ENCODE results near the gene FKRP. TPM values are rescaled to one million over a fixed set of nuclear protein-coding genes. Genes with fewer than 3 reads are reported as not detected.

Gene FKRP
- total RNA-seq, 1 experiment from 2014 or later = 19.4 TPM

DNA sequence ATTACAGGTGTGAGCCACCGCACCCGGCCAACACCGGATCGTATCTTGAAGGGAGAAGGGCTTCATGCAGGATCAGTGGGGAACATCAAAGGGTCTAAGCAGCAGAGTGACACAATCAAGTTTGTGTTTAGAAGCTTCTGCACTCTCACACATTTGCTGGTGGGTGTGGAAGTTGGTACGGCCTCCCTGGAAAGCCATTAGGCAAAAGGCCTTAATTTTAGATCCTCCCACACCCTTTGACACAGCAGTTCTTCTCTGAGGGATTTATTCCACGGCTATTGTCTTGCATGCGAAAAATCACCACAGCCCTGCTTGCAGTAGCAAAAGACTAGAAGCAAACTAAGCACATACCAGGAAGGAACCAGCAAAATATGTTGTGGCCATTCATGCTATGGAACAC lies 60.8 kb downstream of the FKRP start:
- Histone ChIP-seq H3K9me2 (ENCODE audit: insufficient read depth) (no peaks in the 10 kb centered on the region), H3K9me3 (ENCODE audit: control insufficient read depth in 1 of 2, insufficient read depth in 1 of 2, low read depth in 1 of 2, low read length in 2 of 2) (no peaks in the 10 kb centered on the region), H3K79me2 (ENCODE audit: insufficient read depth, low read length) (no peaks in the 10 kb centered on the region), H2AFZ (ENCODE audit: low read depth, low read length, poor library complexity, severe bottlenecking) (no peak overlapping the region), H3K9ac (ENCODE audit: low read length) (no peak overlapping the region), H3K27me3 (ENCODE audit: insufficient read depth, low read length) (no peaks in the 10 kb centered on the region), H4K20me1 (ENCODE audit: insufficient read depth) (no peaks in the 10 kb centered on the region), H3K4me1 (ENCODE audit: control insufficient read depth in 1 of 2, insufficient read depth in 2 of 2, low read length in 2 of 2) (peaks cover 3 to 17% of the 10 kb centered on the region in 2 experiments; a peak in 2 of 4 replicates), H3K27ac (ENCODE audit: low read depth, low read length) (no peak overlapping the region), H3K4me2 (ENCODE audit: low read length) (no peak overlapping the region), H3K36me3 (ENCODE audit: control insufficient read depth in 1 of 2, insufficient read depth in 2 of 2, low read length in 2 of 2) (no peaks in the 10 kb centered on the region), H3K4me3 (replicated peaks in 1 of 2; ENCODE audit: low read depth in 1 of 2, low read length in 2 of 2) (no peak overlapping the region)
- CTCF ChIA-PET = no interaction called here
- RAD21 ChIA-PET (ENCODE audit: low non-redundant PET in 1 of 2, low total read pairs in 2 of 2, uncharacterized antibody in 2 of 2, unreplicated experiment in 2 of 2) = no interaction called here
- TF ChIP-seq YY1 (IDR thresholded peaks at IDR 0.05; ENCODE audit: extremely low read depth, insufficient replicate concordance, low read depth, low read length) = no peak
- TF ChIP-seq, protein P1, sequence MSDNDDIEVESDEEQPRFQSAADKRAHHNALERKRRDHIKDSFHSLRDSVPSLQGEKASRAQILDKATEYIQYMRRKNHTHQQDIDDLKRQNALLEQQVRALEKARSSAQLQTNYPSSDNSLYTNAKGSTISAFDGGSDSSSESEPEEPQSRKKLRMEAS (IDR thresholded peaks at IDR 0.05) = no peak
- no peak for TF ChIP-seq SRF (IDR thresholded peaks at IDR 0.05; ENCODE audit: low read depth)
- no peak for TF ChIP-seq RAD21 (IDR thresholded peaks at IDR 0.05; ENCODE audit: low read depth)
- no peak for TF ChIP-seq EZH2 (IDR thresholded peaks at IDR 0.05)
- TF ChIP-seq, protein P2, sequence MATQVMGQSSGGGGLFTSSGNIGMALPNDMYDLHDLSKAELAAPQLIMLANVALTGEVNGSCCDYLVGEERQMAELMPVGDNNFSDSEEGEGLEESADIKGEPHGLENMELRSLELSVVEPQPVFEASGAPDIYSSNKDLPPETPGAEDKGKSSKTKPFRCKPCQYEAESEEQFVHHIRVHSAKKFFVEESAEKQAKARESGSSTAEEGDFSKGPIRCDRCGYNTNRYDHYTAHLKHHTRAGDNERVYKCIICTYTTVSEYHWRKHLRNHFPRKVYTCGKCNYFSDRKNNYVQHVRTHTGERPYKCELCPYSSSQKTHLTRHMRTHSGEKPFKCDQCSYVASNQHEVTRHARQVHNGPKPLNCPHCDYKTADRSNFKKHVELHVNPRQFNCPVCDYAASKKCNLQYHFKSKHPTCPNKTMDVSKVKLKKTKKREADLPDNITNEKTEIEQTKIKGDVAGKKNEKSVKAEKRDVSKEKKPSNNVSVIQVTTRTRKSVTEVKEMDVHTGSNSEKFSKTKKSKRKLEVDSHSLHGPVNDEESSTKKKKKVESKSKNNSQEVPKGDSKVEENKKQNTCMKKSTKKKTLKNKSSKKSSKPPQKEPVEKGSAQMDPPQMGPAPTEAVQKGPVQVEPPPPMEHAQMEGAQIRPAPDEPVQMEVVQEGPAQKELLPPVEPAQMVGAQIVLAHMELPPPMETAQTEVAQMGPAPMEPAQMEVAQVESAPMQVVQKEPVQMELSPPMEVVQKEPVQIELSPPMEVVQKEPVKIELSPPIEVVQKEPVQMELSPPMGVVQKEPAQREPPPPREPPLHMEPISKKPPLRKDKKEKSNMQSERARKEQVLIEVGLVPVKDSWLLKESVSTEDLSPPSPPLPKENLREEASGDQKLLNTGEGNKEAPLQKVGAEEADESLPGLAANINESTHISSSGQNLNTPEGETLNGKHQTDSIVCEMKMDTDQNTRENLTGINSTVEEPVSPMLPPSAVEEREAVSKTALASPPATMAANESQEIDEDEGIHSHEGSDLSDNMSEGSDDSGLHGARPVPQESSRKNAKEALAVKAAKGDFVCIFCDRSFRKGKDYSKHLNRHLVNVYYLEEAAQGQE (IDR thresholded peaks at IDR 0.05; ENCODE audit: low read depth) = no peak
- TF ChIP-seq SP1 (IDR thresholded peaks at IDR 0.05; ENCODE audit: low read depth) = no peak
- no peak for TF ChIP-seq ZNF274 (IDR thresholded peaks at IDR 0.05; ENCODE audit: low read depth, low read length)
- no peak for TF ChIP-seq EZH2phosphoT487 (IDR thresholded peaks at IDR 0.05; ENCODE audit: borderline replicate concordance)
- no peak for TF ChIP-seq POLR2A (IDR thresholded peaks at IDR 0.05; ENCODE audit: borderline replicate concordance, extremely low read depth, insufficient read depth, insufficient read length)
- TF ChIP-seq, protein P3, sequence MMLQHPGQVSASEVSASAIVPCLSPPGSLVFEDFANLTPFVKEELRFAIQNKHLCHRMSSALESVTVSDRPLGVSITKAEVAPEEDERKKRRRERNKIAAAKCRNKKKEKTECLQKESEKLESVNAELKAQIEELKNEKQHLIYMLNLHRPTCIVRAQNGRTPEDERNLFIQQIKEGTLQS (IDR thresholded peaks at IDR 0.05) = no peak
- TF ChIP-seq SIN3A (IDR thresholded peaks at IDR 0.05; ENCODE audit: low read depth) = no peak
- TF ChIP-seq, protein P4, sequence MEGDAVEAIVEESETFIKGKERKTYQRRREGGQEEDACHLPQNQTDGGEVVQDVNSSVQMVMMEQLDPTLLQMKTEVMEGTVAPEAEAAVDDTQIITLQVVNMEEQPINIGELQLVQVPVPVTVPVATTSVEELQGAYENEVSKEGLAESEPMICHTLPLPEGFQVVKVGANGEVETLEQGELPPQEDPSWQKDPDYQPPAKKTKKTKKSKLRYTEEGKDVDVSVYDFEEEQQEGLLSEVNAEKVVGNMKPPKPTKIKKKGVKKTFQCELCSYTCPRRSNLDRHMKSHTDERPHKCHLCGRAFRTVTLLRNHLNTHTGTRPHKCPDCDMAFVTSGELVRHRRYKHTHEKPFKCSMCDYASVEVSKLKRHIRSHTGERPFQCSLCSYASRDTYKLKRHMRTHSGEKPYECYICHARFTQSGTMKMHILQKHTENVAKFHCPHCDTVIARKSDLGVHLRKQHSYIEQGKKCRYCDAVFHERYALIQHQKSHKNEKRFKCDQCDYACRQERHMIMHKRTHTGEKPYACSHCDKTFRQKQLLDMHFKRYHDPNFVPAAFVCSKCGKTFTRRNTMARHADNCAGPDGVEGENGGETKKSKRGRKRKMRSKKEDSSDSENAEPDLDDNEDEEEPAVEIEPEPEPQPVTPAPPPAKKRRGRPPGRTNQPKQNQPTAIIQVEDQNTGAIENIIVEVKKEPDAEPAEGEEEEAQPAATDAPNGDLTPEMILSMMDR (IDR thresholded peaks at IDR 0.05 in 2 of 3, conservative IDR thresholded peaks at IDR 0.05 in 1 of 3; ENCODE audit: borderline replicate concordance in 1 of 3, insufficient read depth in 1 of 3, low read depth in 2 of 3, low read length in 2 of 3) = no peak
- intact Hi-C loops (cut with micrococcal nuclease) = no loop called here
- no peak for ATAC-seq
- no peak for DNase-seq (ENCODE audit: low read depth, low spot score)
- POLR2A ChIA-PET = interaction anchor here (1.5 kb wide), 1 partner anchor 13 kb away, joined by 5 read pairs; no protein-coding TSS in a partner anchor
- no TSS peak for BruUV-seq (replicated peaks)
